AG09309 (cell line): ENCODE measurements around the gene EZH1.
"Not testable (repeated sequence)": the region's sequence is repeated elsewhere in the genome, so short reads cannot be mapped to it uniquely, and the experiment has no call there.

Source experiments
- DNase-seq: peaks from one replicate; pipeline ENCODE4 v3.0.0-alpha.2; 2010; ENCODE audit warnings: low read depth
- H3K4me3 ChIP-seq: 2 replicates; pipeline ENCODE4 v1.5.1; 2011; ENCODE audit warnings: mild to moderate bottlenecking, low read depth, low read length, moderate library complexity; ENCODE audit not compliant: control insufficient read depth
- CTCF ChIP-seq: IDR thresholded peaks from 2 replicates; pipeline ENCODE4 v1.5.1; 2011; ENCODE audit warnings: mild to moderate bottlenecking, low read depth, low read length, inconsistent platforms; ENCODE audit not compliant: insufficient read depth, control insufficient read depth; ENCODE audit errors: missing control alignments

Gene EZH1

DNA sequence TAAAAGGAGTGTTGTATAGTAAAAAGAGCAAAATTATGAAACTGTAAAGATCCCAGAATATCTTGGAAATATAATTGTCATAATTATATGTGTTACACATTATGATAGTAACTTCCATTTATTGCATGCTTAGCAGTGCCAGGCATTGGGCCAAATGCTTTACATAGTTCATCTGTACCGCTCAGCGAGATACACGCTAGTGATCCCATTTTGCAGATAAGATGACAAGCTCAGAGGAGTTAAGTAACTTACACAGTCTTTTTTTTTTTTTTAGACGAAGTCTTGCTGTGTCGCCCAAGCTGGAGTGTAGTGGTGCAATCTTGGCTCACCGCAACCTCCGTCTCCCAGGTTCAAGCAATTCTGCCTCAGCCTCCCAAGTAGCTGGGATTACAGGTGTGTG is 6.8 kb upstream of the EZH1 start:
- no peak for TF ChIP-seq CTCF
- H3K4me3 ChIP-seq = no peak overlapping the region
- DNase-seq = no peak

DNA sequence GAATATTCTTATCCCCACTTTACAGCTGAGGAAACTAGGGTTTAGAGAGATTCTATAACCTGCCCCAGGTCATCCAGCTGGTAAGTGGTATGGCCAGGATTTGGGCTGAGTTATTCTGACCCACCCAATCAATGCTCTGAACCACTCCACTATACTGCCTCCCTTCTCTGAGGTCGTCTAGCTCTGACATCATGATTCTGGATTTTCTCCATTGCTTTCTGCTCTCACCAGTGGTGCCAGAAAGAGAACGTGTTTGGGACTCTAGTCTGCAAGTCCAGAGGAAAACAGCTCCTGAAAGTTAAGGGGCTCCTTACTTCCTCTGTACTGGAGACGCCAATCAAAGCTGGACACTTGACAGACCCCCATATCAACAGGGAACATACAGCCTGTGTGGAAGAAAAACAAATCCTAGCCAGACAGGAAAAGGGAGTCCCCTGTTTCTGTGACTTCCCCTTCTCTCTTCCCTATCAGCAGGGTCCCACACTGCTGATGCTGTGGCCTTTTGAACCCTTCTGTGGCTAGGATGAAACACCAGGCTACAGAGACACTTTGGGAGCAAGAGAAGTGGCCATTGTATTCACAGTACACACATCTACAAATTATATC is 6.0 kb upstream of the EZH1 start:
- no peak for TF ChIP-seq CTCF
- H3K4me3 ChIP-seq = no peak overlapping the region
- DNase-seq = no peak

DNA sequence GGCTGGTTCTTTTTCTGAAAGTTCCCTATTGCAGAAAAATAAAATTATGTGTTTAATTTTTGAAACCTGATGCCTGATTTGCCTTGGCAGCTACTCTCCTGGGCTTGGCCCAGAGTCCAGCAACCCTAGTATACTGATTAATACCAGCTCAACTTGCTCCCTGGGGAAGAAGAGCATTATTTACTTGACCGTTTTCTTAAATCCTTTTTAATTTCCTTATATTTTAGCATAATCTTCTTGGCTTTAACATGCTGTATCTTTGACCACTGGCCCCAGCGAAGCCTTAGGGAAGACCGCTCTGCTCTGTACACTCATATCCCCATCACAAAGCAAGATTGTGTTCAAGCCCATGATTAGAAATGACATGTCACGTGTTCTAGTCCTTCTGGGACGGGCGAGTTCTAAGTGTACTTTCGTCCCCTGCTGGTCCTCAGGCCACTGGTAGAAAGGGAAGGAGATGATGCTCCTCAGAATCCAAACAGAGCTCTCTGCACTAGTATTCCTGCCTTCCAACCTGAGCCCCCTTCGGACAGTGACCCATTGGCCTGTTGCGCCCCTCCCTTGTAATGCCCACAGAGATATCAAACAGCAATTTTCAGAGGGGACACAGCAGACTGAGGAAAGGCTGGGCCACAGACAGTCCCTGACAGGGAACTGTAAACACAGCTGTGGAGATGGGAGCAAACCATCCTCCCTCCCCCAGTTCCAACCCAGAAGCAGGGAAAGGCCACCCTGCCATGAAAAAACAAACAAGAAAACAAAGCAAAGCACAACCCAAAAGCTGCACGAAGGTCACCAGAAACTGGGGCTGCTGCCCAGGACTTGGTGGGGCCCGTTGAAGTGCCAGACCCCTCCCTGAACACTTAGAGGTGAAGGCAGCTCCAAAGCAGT is 4.3 kb upstream of the EZH1 start:
- TF ChIP-seq CTCF = no peak
- H3K4me3 ChIP-seq = no peak overlapping the region
- no peak for DNase-seq

DNA sequence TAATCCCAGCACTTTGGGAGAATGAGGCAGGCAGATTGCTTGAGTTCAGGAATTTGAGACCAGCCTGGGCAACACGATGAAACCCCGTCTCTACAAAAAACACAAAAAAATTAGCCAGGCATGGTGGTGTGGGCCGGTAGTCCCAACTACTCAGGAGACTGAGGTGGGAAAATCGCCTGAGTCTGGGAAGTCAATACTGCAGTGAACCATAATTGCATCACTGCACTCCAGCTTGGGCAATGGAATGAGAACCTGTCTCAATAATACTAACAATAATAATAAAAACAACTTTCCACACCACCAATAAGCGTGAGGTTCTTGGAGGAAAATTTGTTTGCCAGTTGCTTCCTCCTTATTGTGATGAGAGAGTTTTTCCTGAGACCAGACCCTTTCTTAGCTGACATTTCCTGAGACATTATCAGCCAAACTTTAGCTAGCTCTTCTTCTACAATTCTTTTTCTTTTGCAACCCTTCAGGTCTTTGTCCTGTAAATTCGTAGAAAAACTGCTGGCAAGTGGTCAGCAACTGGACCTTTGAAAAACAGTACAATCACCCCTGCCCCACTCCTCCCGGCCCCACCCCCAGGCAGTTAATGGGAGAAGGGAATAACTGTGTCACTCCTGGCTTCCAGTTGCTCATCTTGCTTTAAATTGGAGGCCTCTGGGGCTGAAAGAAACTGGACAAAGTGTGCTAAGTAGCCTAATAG is 3.5 kb upstream of the EZH1 start:
- DNase-seq = no peak
- TF ChIP-seq CTCF = no peak
- no peak overlapping the region for H3K4me3 ChIP-seq

GRCh38 chr17:42744283-42744805 is 496 bp downstream of the EZH1 start:
- DNase-seq = no peak
- H3K4me3 ChIP-seq = peak overlapping the region; percentile 91
- TF ChIP-seq CTCF = no peak

- TF ChIP-seq CTCF = no peak
- DNase-seq = no peak
- peak overlapping the region; percentile 91 for H3K4me3 ChIP-seq
These were observed 1.1 kb downstream of the EZH1 start for GRCh38 chr17:42743595-42744282.

DNA sequence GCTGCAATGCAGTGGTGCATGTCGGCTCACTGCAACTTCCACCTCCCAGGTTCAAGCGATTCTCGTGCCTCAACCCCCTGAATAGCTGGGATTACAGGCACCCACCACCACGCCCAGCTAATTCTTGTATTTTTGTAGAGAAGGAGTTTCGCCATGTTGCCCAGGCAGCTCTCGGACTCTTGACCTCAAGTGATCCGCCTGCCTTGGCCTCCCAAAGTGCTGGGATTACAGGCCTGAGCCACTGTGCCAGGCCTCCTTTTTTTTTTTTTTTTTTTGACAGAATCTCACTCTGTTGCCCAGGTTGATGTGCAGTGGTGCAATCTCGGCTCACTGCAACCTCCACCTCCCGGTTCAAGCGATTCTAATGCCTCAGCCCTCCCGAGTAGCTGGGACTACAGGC is 1.9 kb downstream of the EZH1 start:
- not testable (repeated sequence) for H3K4me3 ChIP-seq, DNase-seq
